HEK293 (cell line): ENCODE results near the gene NT5DC3.

Source experiments
- CTCF ChIA-PET: fragments of 350-600 bp; formaldehyde crosslinking; extraction: SDS; loops from one replicate; lab custom pipeline; 2021; ENCODE audit warnings: antibody characterized with exemption; lab: Yijun Ruan, JAX
- POLR2A ChIA-PET: fragments of 300-600 bp; formaldehyde crosslinking; extraction: SDS; loops from one replicate; lab custom pipeline; 2020; ENCODE audit warnings: antibody characterized with exemption, inconsistent platforms; lab: Yijun Ruan, JAX
- H3K27ac ChIP-seq: fragments of 200-500 bp; sonication (Bioruptor generic); 2 replicates; pipeline ENCODE4 v1.5.1; 2014; ENCODE audit warnings: low read depth, low read length, control low read depth, inconsistent platforms; ENCODE audit errors: extremely low read depth
- H3K36me3 ChIP-seq, 2 experiments: fragments of 200-500 bp in 1 of 2; sonication (Bioruptor generic) in 1 of 2; 1 replicate in 1 of 2; 2 replicates in 1 of 2; pipeline ENCODE4 v1.5.1; 2014 to 2017; ENCODE audit warnings: inconsistent platforms in 2 of 2, low read length in 2 of 2; ENCODE audit not compliant: control insufficient read depth in 2 of 2, insufficient read depth in 1 of 2
- H3K4me1 ChIP-seq: fragments of 200-500 bp; sonication (Bioruptor generic); 2 replicates; pipeline ENCODE4 v1.5.1; 2014; ENCODE audit warnings: mild to moderate bottlenecking, low read length, inconsistent platforms; ENCODE audit not compliant: control insufficient read depth, insufficient read depth
- H3K4me3 ChIP-seq: 2 replicates; pipeline ENCODE4 v1.5.1; 2011; ENCODE audit warnings: low read depth, mild to moderate bottlenecking, control low read depth, low read length, moderate library complexity
- H3K9me3 ChIP-seq: fragments of 200-500 bp; sonication (Bioruptor generic); 2 replicates; pipeline ENCODE4 v1.5.1; 2014; ENCODE audit warnings: low read depth, low read length, inconsistent platforms; ENCODE audit not compliant: control insufficient read depth, insufficient read depth
- EGR2 ChIP-seq: fragments of 450-650 bp; formaldehyde crosslinking; IDR thresholded peaks from 2 replicates; pipeline ENCODE4 v1.5.1; 2016; ENCODE audit warnings: low read depth, missing biosample characterization, missing genetic modification characterization
- OSR2 ChIP-seq: fragments of 450-650 bp; formaldehyde crosslinking; IDR thresholded peaks from 2 replicates; pipeline ENCODE4 v1.5.1; 2016; ENCODE audit warnings: missing biosample characterization, missing genetic modification characterization
- RBAK ChIP-seq: fragments of 450-650 bp; formaldehyde crosslinking; IDR thresholded peaks from 2 replicates; pipeline ENCODE4 v1.5.1; 2016; ENCODE audit warnings: missing biosample characterization, missing genetic modification characterization
- TCF7L2 ChIP-seq: IDR thresholded peaks from 2 replicates; pipeline ENCODE4 v1.6.1; 2011; ENCODE audit warnings: low read depth, mild to moderate bottlenecking, inconsistent platforms, low read length, moderate library complexity, borderline replicate concordance
- ZBTB48 ChIP-seq: fragments of 450-650 bp; formaldehyde crosslinking; IDR thresholded peaks from 2 replicates; pipeline ENCODE4 v1.5.1; 2016; ENCODE audit warnings: missing biosample characterization, missing genetic modification characterization
- ZNF155 ChIP-seq: fragments of 450-650 bp; formaldehyde crosslinking; IDR thresholded peaks from 2 replicates; pipeline ENCODE4 v1.5.1; 2016; ENCODE audit warnings: missing biosample characterization, missing genetic modification characterization
- ZNF169 ChIP-seq: fragments of 450-650 bp; formaldehyde crosslinking; IDR thresholded peaks from 2 replicates; pipeline ENCODE4 v1.5.1; 2016; ENCODE audit warnings: missing biosample characterization, missing genetic modification characterization
- ZNF174 ChIP-seq: fragments of 450-650 bp; formaldehyde crosslinking; IDR thresholded peaks from 2 replicates; pipeline ENCODE4 v1.5.0; 2017; ENCODE audit warnings: missing biosample characterization, mild to moderate bottlenecking, missing genetic modification characterization
- ZNF354C ChIP-seq: fragments of 450-650 bp; formaldehyde crosslinking; IDR thresholded peaks from 2 replicates; pipeline ENCODE4 v1.5.1; 2016; ENCODE audit warnings: missing biosample characterization, missing genetic modification characterization, low read depth, borderline replicate concordance
- ZNF510 ChIP-seq: fragments of 450-650 bp; formaldehyde crosslinking; IDR thresholded peaks from 2 replicates; pipeline ENCODE4 v1.5.1; 2018; ENCODE audit warnings: mild to moderate bottlenecking, missing genetic modification characterization, missing biosample characterization; ENCODE audit not compliant: insufficient replicate concordance
- ZNF514 ChIP-seq: fragments of 450-650 bp; formaldehyde crosslinking; IDR thresholded peaks from 2 replicates; pipeline ENCODE4 v1.5.1; 2016; ENCODE audit warnings: missing biosample characterization, missing genetic modification characterization
- ZNF548 ChIP-seq: fragments of 450-650 bp; formaldehyde crosslinking; IDR thresholded peaks from 2 replicates; pipeline ENCODE4 v1.5.1; 2016; ENCODE audit warnings: missing biosample characterization, missing genetic modification characterization
- ZNF621 ChIP-seq: fragments of 450-650 bp; formaldehyde crosslinking; IDR thresholded peaks from 2 replicates; pipeline ENCODE4 v1.5.1; 2017; ENCODE audit warnings: missing biosample characterization, missing genetic modification characterization
- ZNF777 ChIP-seq: fragments of 450-650 bp; formaldehyde crosslinking; IDR thresholded peaks from 2 replicates; pipeline ENCODE4 v1.5.1; 2017; ENCODE audit warnings: missing biosample characterization, missing genetic modification characterization, borderline replicate concordance
- ZNF843 ChIP-seq: fragments of 450-650 bp; formaldehyde crosslinking; IDR thresholded peaks from 2 replicates; pipeline ENCODE4 v1.5.1; 2016; ENCODE audit warnings: missing biosample characterization, missing genetic modification characterization
- ZSCAN30 ChIP-seq: fragments of 450-650 bp; IDR thresholded peaks from 2 replicates; pipeline ENCODE4 v1.5.1; 2018; ENCODE audit warnings: missing biosample characterization, mild to moderate bottlenecking, missing genetic modification characterization, moderate library complexity
- TF ChIP-seq, protein P1 (sequence below): fragments of 450-650 bp; formaldehyde crosslinking; IDR thresholded peaks from 2 replicates; pipeline ENCODE4 v1.5.1; 2016; ENCODE audit warnings: missing biosample characterization, missing genetic modification characterization, borderline replicate concordance
- TF ChIP-seq, protein P2 (sequence below): fragments of 450-650 bp; formaldehyde crosslinking; IDR thresholded peaks from 2 replicates; pipeline ENCODE4 v1.5.1; 2016; ENCODE audit warnings: missing biosample characterization, missing genetic modification characterization, borderline replicate concordance
- TF ChIP-seq, protein P3 (sequence below): fragments of 450-650 bp; formaldehyde crosslinking; IDR thresholded peaks from 2 replicates; pipeline ENCODE4 v1.5.1; 2016; ENCODE audit warnings: missing biosample characterization, missing genetic modification characterization
- TF ChIP-seq, protein P4 (sequence below): fragments of 450-650 bp; formaldehyde crosslinking; IDR thresholded peaks from 2 replicates; pipeline ENCODE4 v1.5.1; 2016; ENCODE audit warnings: missing biosample characterization, missing genetic modification characterization, low read depth

NT5DC3 gene

DNA sequence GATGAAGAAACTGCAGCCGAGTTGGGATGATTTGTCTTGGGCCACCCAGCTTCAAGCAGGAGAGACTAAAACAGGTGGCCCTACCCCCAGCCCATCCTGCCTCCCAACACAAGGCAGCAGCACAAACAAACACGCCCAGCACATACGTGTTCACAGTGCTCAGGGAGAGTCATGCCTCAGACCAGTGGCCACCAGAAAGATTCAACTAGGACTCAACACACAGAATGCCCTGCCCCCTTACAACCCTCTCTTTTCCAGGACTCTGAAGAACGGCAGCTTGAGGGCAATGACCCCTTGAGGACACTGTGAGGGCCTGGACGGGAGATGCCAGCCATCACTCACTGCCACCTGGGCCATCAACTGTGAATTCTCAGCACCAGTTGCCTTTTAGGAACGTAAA lies 75.0 kb downstream of the NT5DC3 start (continued):
- TF ChIP-seq, protein P1, sequence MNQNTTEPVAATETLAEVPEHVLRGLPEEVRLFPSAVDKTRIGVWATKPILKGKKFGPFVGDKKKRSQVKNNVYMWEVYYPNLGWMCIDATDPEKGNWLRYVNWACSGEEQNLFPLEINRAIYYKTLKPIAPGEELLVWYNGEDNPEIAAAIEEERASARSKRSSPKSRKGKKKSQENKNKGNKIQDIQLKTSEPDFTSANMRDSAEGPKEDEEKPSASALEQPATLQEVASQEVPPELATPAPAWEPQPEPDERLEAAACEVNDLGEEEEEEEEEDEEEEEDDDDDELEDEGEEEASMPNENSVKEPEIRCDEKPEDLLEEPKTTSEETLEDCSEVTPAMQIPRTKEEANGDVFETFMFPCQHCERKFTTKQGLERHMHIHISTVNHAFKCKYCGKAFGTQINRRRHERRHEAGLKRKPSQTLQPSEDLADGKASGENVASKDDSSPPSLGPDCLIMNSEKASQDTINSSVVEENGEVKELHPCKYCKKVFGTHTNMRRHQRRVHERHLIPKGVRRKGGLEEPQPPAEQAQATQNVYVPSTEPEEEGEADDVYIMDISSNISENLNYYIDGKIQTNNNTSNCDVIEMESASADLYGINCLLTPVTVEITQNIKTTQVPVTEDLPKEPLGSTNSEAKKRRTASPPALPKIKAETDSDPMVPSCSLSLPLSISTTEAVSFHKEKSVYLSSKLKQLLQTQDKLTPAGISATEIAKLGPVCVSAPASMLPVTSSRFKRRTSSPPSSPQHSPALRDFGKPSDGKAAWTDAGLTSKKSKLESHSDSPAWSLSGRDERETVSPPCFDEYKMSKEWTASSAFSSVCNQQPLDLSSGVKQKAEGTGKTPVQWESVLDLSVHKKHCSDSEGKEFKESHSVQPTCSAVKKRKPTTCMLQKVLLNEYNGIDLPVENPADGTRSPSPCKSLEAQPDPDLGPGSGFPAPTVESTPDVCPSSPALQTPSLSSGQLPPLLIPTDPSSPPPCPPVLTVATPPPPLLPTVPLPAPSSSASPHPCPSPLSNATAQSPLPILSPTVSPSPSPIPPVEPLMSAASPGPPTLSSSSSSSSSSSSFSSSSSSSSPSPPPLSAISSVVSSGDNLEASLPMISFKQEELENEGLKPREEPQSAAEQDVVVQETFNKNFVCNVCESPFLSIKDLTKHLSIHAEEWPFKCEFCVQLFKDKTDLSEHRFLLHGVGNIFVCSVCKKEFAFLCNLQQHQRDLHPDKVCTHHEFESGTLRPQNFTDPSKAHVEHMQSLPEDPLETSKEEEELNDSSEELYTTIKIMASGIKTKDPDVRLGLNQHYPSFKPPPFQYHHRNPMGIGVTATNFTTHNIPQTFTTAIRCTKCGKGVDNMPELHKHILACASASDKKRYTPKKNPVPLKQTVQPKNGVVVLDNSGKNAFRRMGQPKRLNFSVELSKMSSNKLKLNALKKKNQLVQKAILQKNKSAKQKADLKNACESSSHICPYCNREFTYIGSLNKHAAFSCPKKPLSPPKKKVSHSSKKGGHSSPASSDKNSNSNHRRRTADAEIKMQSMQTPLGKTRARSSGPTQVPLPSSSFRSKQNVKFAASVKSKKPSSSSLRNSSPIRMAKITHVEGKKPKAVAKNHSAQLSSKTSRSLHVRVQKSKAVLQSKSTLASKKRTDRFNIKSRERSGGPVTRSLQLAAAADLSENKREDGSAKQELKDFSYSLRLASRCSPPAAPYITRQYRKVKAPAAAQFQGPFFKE, result no peak
- TF ChIP-seq, protein P2, sequence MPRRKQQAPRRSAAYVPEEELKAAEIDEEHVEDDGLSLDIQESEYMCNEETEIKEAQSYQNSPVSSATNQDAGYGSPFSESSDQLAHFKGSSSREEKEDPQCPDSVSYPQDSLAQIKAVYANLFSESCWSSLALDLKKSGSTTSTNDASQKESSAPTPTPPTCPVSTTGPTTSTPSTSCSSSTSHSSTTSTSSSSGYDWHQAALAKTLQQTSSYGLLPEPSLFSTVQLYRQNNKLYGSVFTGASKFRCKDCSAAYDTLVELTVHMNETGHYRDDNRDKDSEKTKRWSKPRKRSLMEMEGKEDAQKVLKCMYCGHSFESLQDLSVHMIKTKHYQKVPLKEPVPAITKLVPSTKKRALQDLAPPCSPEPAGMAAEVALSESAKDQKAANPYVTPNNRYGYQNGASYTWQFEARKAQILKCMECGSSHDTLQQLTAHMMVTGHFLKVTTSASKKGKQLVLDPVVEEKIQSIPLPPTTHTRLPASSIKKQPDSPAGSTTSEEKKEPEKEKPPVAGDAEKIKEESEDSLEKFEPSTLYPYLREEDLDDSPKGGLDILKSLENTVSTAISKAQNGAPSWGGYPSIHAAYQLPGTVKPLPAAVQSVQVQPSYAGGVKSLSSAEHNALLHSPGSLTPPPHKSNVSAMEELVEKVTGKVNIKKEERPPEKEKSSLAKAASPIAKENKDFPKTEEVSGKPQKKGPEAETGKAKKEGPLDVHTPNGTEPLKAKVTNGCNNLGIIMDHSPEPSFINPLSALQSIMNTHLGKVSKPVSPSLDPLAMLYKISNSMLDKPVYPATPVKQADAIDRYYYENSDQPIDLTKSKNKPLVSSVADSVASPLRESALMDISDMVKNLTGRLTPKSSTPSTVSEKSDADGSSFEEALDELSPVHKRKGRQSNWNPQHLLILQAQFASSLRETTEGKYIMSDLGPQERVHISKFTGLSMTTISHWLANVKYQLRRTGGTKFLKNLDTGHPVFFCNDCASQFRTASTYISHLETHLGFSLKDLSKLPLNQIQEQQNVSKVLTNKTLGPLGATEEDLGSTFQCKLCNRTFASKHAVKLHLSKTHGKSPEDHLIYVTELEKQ (tag by site-specific recombination), result no peak
- TF ChIP-seq ZNF777 (no peak), ZBTB48 (no peak), ZNF174 (tag by site-specific recombination) (no peak), ZNF169 (no peak), ZNF354C (tag by site-specific recombination) (no peak), ZSCAN30 (tag by site-specific recombination) (no peak)
- TF ChIP-seq, protein P3, sequence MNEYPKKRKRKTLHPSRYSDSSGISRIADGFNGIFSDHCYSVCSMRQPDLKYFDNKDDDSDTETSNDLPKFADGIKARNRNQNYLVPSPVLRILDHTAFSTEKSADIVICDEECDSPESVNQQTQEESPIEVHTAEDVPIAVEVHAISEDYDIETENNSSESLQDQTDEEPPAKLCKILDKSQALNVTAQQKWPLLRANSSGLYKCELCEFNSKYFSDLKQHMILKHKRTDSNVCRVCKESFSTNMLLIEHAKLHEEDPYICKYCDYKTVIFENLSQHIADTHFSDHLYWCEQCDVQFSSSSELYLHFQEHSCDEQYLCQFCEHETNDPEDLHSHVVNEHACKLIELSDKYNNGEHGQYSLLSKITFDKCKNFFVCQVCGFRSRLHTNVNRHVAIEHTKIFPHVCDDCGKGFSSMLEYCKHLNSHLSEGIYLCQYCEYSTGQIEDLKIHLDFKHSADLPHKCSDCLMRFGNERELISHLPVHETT (tag by site-specific recombination), result no peak
- TF ChIP-seq, all 188 proteins: peak for 0

DNA sequence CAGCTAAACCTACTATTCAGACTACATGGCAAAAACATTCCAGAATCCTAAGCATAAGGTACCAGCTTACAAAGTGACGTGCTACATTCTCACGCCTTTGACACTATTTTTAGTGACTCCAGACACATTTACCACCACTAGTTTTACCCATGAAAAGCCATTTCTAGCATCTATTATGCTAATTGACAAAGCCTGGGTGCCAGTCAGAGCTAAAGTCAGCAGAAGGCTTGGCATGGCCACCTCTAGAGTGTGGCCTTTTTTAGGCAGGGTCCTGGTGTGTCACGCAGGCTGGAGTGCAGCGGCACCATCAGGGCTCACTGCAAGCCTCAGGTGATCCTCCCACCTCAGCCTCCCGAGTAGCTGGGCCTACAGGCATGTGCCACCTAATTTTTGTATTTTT lies 75.7 kb downstream of the NT5DC3 start:
- ChIA-PET POLR2A (interaction anchor here (0.9 kb wide), 1 partner anchor 76 kb away, joined by 5 read pairs; no protein-coding TSS in a partner anchor), CTCF (no interaction called here)
- H3K27ac ChIP-seq, result no peak overlapping the region
- no peaks in the 10 kb centered on the region for H3K9me3 ChIP-seq
- H3K4me3 ChIP-seq, result no peak overlapping the region
- H3K4me1 ChIP-seq, result peaks cover 2% of the 10 kb centered on the region; the same call in 1 of the 2 replicates
- no peak for TF ChIP-seq RBAK (tag by site-specific recombination)
- no peak for TF ChIP-seq ZNF510
- TF ChIP-seq, protein P4, sequence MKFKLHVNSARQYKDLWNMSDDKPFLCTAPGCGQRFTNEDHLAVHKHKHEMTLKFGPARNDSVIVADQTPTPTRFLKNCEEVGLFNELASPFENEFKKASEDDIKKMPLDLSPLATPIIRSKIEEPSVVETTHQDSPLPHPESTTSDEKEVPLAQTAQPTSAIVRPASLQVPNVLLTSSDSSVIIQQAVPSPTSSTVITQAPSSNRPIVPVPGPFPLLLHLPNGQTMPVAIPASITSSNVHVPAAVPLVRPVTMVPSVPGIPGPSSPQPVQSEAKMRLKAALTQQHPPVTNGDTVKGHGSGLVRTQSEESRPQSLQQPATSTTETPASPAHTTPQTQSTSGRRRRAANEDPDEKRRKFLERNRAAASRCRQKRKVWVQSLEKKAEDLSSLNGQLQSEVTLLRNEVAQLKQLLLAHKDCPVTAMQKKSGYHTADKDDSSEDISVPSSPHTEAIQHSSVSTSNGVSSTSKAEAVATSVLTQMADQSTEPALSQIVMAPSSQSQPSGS (tag by site-specific recombination), result no peak
- TF ChIP-seq TCF7L2, result no peak
- TF ChIP-seq EGR2 (tag by site-specific recombination), result no peak
- TF ChIP-seq ZNF155, result no peak
- TF ChIP-seq OSR2 (tag by site-specific recombination), result no peak
- TF ChIP-seq ZNF514 (tag by site-specific recombination), result no peak
- no peak for TF ChIP-seq ZNF843 (tag by site-specific recombination)
- TF ChIP-seq ZNF621 (tag by site-specific recombination), result no peak
- no peak for TF ChIP-seq ZNF548
- peaks cover 0 to 34% of the 10 kb centered on the region in 2 experiments; a peak in 2 of 3 replicates for H3K36me3 ChIP-seq
